HCT116 (cell line): ENCODE data around the gene CCDC160.

Source experiments
- ATF3 ChIP-seq: IDR thresholded peaks from 2 replicates; pipeline ENCODE4 v1.6.1; 2012
- CTCF ChIP-seq, 3 experiments: fragments of 200-600 bp in 1 of 3; sonication (generic) in 1 of 3; IDR thresholded peaks in 2 of 3; conservative IDR thresholded peaks in 1 of 3; 2 replicates each; pipeline ENCODE4 v1.5.1; 2012 to 2017; ENCODE audit warnings: low read depth in 2 of 3, low read length in 2 of 3, antibody characterized with exemption in 1 of 3, borderline replicate concordance in 1 of 3, control low read depth in 1 of 3, mild to moderate bottlenecking in 1 of 3, mixed read lengths in 1 of 3, mixed run types in 1 of 3, moderate library complexity in 1 of 3; ENCODE audit not compliant: insufficient read depth in 1 of 3
- EZH2 ChIP-seq: fragments of 200-600 bp; sonication (generic); IDR thresholded peaks from 2 replicates; pipeline ENCODE4 v1.6.1; 2017; ENCODE audit warnings: antibody characterized with exemption, mixed run types
- MAX ChIP-seq: IDR thresholded peaks from 2 replicates; pipeline ENCODE4 v1.6.1; 2012
- POLR2A ChIP-seq: IDR thresholded peaks from 2 replicates; pipeline ENCODE4 v1.7.0; 2011; ENCODE audit warnings: borderline replicate concordance; ENCODE audit not compliant: insufficient read depth, insufficient read length; ENCODE audit errors: extremely low read depth
- POLR2AphosphoS5 ChIP-seq: IDR thresholded peaks from 2 replicates; pipeline ENCODE4 v1.6.1; 2011; ENCODE audit warnings: mild to moderate bottlenecking, low read depth, low read length, moderate library complexity
- REST ChIP-seq: IDR thresholded peaks from 2 replicates; pipeline ENCODE4 v1.6.1; 2012; ENCODE audit warnings: low read depth
- SRF ChIP-seq: IDR thresholded peaks from 2 replicates; pipeline ENCODE4 v1.6.1; 2012; ENCODE audit warnings: low read depth
- TCF7L2 ChIP-seq: IDR thresholded peaks from 2 replicates; pipeline ENCODE4 v1.7.0; 2011; ENCODE audit warnings: borderline replicate concordance, inconsistent platforms; ENCODE audit not compliant: insufficient read depth, insufficient read length; ENCODE audit errors: extremely low read depth
- YY1 ChIP-seq: IDR thresholded peaks from 2 replicates; pipeline ENCODE4 v1.6.1; 2011; ENCODE audit warnings: low read length, low read depth, moderate library complexity, mild to moderate bottlenecking; ENCODE audit not compliant: insufficient replicate concordance; ENCODE audit errors: extremely low read depth
- ZBTB33 ChIP-seq: IDR thresholded peaks from 2 replicates; pipeline ENCODE4 v1.6.1; 2011; ENCODE audit warnings: mild to moderate bottlenecking, low read length, moderate library complexity; ENCODE audit not compliant: insufficient replicate concordance; ENCODE audit errors: extremely low read depth
- ZNF274 ChIP-seq: fragments of 200-500 bp; sonication (Bioruptor generic); IDR thresholded peaks from 2 replicates; pipeline ENCODE4 v1.6.1; 2014; ENCODE audit warnings: mild to moderate bottlenecking, low read depth, low read length, inconsistent platforms

GRCh38 chrX:134255555-134255954, 18.6 kb downstream of the CCDC160 start:
- TF ChIP-seq POLR2A (no peak), ATF3 (no peak), ZBTB33 (no peak), POLR2AphosphoS5 (no peak), ZNF274 (no peak), CTCF (IDR thresholded peaks at IDR 0.05 in 2 of 3, conservative IDR thresholded peaks at IDR 0.05 in 1 of 3; ENCODE audit: borderline replicate concordance in 1 of 3, insufficient read depth in 1 of 3, low read depth in 2 of 3, low read length in 2 of 3) (no peak), TCF7L2 (no peak), EZH2 (no peak), REST (no peak), YY1 (no peak), MAX (no peak), SRF (no peak)
